Esophagus muscularis mucosa (tissue), 4 donors: ENCODE results near the gene PSAT1. TPM values are rescaled to one million over a fixed set of nuclear protein-coding genes. Genes with fewer than 3 reads are reported as not detected.

Experiments
- DNase-seq: peaks from one replicate; pipeline ENCODE4 v3.0.0-alpha.2; 2017; ENCODE audit errors: extremely low spot score
- H3K27ac ChIP-seq, 4 donors: fragments of 200-600 bp; sonication (generic); replicated peaks in 1 of 4; 1 replicate in 3 of 4; 2 replicates in 1 of 4; pipeline ENCODE4 v1.5.1; 2016 to 2019; ENCODE audit warnings: mild to moderate bottlenecking in 1 of 4
- H3K27me3 ChIP-seq, 4 donors: fragments of 200-600 bp; sonication (generic); one replicate each; pipeline versions ENCODE4 v1.5.1 to v1.6.0; 2016 to 2019
- H3K36me3 ChIP-seq, 4 donors: fragments of 200-600 bp; sonication (generic); one replicate each; pipeline ENCODE4 v1.5.1; 2016 to 2019
- H3K4me1 ChIP-seq, 4 donors: fragments of 200-600 bp; sonication (generic); one replicate each; pipeline ENCODE4 v1.5.1; 2016 to 2019
- H3K4me3 ChIP-seq, 4 donors: fragments of 200-600 bp; sonication (generic); 1 replicate in 2 of 4; 2 replicates in 2 of 4; pipeline ENCODE4 v1.5.1; 2016 to 2019; ENCODE audit warnings: mild to moderate bottlenecking in 4 of 4, moderate library complexity in 1 of 4
- H3K9me3 ChIP-seq, 4 donors: fragments of 200-600 bp; sonication (generic); 1 replicate in 3 of 4; 2 replicates in 1 of 4; pipeline ENCODE4 v1.5.1; 2016 to 2019
- CTCF ChIP-seq, 3 experiments: fragments of 200-600 bp in 2 of 3; fragments of 450-650 bp in 1 of 3; sonication (generic) in 2 of 3; IDR thresholded peaks; one replicate each; pipeline ENCODE4 v1.5.1; 2017 to 2019; ENCODE audit warnings: antibody characterized with exemption in 3 of 3, mild to moderate bottlenecking in 2 of 3, moderate library complexity in 1 of 3
- EP300 ChIP-seq: sonication (generic); formaldehyde crosslinking; IDR thresholded peaks from one replicate; pipeline ENCODE4 v1.6.1; 2017; ENCODE audit warnings: antibody characterized with exemption
- POLR2A ChIP-seq: fragments of 450-650 bp; IDR thresholded peaks from one replicate; pipeline ENCODE4 v1.6.1; 2017; ENCODE audit warnings: antibody characterized with exemption, moderate library complexity, mild to moderate bottlenecking, low read depth
- POLR2AphosphoS5 ChIP-seq, 2 donors: sonication (generic); formaldehyde crosslinking; IDR thresholded peaks; one replicate each; pipeline ENCODE4 v1.6.1; 2017; ENCODE audit warnings: antibody characterized with exemption in 2 of 2
- WGBS: methylation state at CpG from one replicate; pipeline ENCODE4 v1.1.5; 2018; 5-methylcytosine and 5-hydroxymethylcytosine counted together
- intact Hi-C: fragments of 100-400 bp; cut with DNase I; formaldehyde crosslinking; loops from one replicate; pipeline ENCODE4 v1.15.1; 2023
- total RNA-seq, 4 donors: library from RNA; depleted of rRNA; stranded (reverse); fragments of >200 nt; gene quantifications; one replicate each; pipeline versions ENCODE4 v1.1.0 to v1.2.1, GENCODE V29; 2016

The PSAT1 gene
- total RNA-seq, 4 donors from 2014 or later: 1.7 to 4.6 (median 2.5) TPM

- Histone ChIP-seq H3K4me3 (no peak overlapping the region), H3K27me3 (peaks cover 0 to 4% (median under 1%) of the 10 kb centered on the region in 4 donors), H3K36me3 (no peaks in the 10 kb centered on the region), H3K4me1 (peaks cover 30 to 36% (median 31%) of the 10 kb centered on the region in 4 donors), H3K9me3 (no peaks in the 10 kb centered on the region), H3K27ac (no peak overlapping the region)
- no peak for TF ChIP-seq POLR2A
- no peak for TF ChIP-seq CTCF (IDR thresholded peaks at IDR 0.05)
- no peak for TF ChIP-seq POLR2AphosphoS5 (IDR thresholded peaks at IDR 0.05)
- no peak for TF ChIP-seq EP300
- WGBS: 91% methylated on average over 5 of the region's 5 CpGs
- peak; percentile 90 for DNase-seq
- intact Hi-C loops: loop anchor here (5.0 kb wide), 1 partner anchor 32 kb away; no protein-coding TSS in a partner anchor
Observed at GRCh38 chr9:78294290-78295176, 2.4 kb upstream of the PSAT1 start.

- H3K4me3 ChIP-seq: no peak overlapping the region
- H3K4me1 ChIP-seq: peaks cover 30 to 36% (median 31%) of the 10 kb centered on the region in 4 donors
- H3K27ac ChIP-seq: peak overlapping the region in 2 of 4 donors; percentile 72 to 86
- TF ChIP-seq EP300 (no peak), CTCF (IDR thresholded peaks at IDR 0.05) (no peak), POLR2A (no peak), POLR2AphosphoS5 (IDR thresholded peaks at IDR 0.05) (no peak)
- DNase-seq: no peak
- WGBS: 87% methylated on average over 3 of the region's 3 CpGs
- peaks cover 0 to 7% (median 2%) of the 10 kb centered on the region in 4 donors for H3K27me3 ChIP-seq
- intact Hi-C loops: loop anchor here (5.0 kb wide), 1 partner anchor 33 kb away; no protein-coding TSS in a partner anchor
- H3K36me3 ChIP-seq: no peaks in the 10 kb centered on the region
- no peaks in the 10 kb centered on the region for H3K9me3 ChIP-seq
Observed at GRCh38 chr9:78295177-78295575, 1.7 kb upstream of the PSAT1 start.

- 36% methylated on average over 6 of the region's 6 CpGs for WGBS
- TF ChIP-seq EP300 (no peak), POLR2AphosphoS5 (IDR thresholded peaks at IDR 0.05) (no peak), POLR2A (no peak), CTCF (IDR thresholded peaks at IDR 0.05) (no peak)
- intact Hi-C loops: loop anchor here (5.0 kb wide), 1 partner anchor 33 kb away; no protein-coding TSS in a partner anchor
- Histone ChIP-seq H3K9me3 (no peaks in the 10 kb centered on the region), H3K27ac (peak overlapping the region; percentile 71 to 86 (median 75)), H3K4me1 (peaks cover 30 to 36% (median 31%) of the 10 kb centered on the region in 4 donors), H3K4me3 (peak overlapping the region; percentile 65 to 82 (median 69)), H3K36me3 (no peaks in the 10 kb centered on the region), H3K27me3 (peaks cover 0 to 7% (median 2%) of the 10 kb centered on the region in 4 donors)
- no peak for DNase-seq
Observed at GRCh38 chr9:78295731-78296130, 1.2 kb upstream of the PSAT1 start.

GRCh38 chr9:78296201-78296892 lies 578 bp upstream of the PSAT1 start:
- Histone ChIP-seq H3K27ac (peak overlapping the region; percentile 71 to 86 (median 75)), H3K4me1 (peaks cover 30 to 36% (median 31%) of the 10 kb centered on the region in 4 donors), H3K27me3 (peaks cover 0 to 7% (median 2%) of the 10 kb centered on the region in 4 donors), H3K36me3 (no peaks in the 10 kb centered on the region), H3K9me3 (no peaks in the 10 kb centered on the region), H3K4me3 (peak overlapping the region; percentile 65 to 82 (median 69))
- TF ChIP-seq POLR2A (no peak), POLR2AphosphoS5 (IDR thresholded peaks at IDR 0.05) (peak in 1 of 2 donors; percentile 11)
- no peak for DNase-seq
- under 1% methylated on average over 32 of the region's 32 CpGs for WGBS
- intact Hi-C loops: loop anchor here (5.0 kb wide), 1 partner anchor 34 kb away; no protein-coding TSS in a partner anchor

- peaks cover 0 to 7% (median 2%) of the 10 kb centered on the region in 4 donors for H3K27me3 ChIP-seq
- no peaks in the 10 kb centered on the region for H3K9me3 ChIP-seq
- 6% methylated on average over 8 of the region's 10 CpGs for WGBS
- H3K4me3 ChIP-seq: peak overlapping the region; percentile 65 to 82 (median 69)
- intact Hi-C loops: loop anchor here (5.0 kb wide), 1 partner anchor 35 kb away; no protein-coding TSS in a partner anchor
- H3K36me3 ChIP-seq: no peaks in the 10 kb centered on the region
- H3K4me1 ChIP-seq: peaks cover 30 to 36% (median 31%) of the 10 kb centered on the region in 4 donors
- TF ChIP-seq POLR2A (no peak), POLR2AphosphoS5 (IDR thresholded peaks at IDR 0.05) (no peak), CTCF (IDR thresholded peaks at IDR 0.05) (no peak), EP300 (no peak)
- no peak for DNase-seq
- peak overlapping the region in 2 of 4 donors; percentile 72 to 86 for H3K27ac ChIP-seq
Observed at GRCh38 chr9:78297672-78297961, 692 bp downstream of the PSAT1 start.
